ENCODE measurements around the gene AAGAB.
"Not testable (repeated sequence)": the region's sequence is repeated elsewhere in the genome, so short reads cannot be mapped to it uniquely, and the experiment has no call there.

The AAGAB gene

DNA sequence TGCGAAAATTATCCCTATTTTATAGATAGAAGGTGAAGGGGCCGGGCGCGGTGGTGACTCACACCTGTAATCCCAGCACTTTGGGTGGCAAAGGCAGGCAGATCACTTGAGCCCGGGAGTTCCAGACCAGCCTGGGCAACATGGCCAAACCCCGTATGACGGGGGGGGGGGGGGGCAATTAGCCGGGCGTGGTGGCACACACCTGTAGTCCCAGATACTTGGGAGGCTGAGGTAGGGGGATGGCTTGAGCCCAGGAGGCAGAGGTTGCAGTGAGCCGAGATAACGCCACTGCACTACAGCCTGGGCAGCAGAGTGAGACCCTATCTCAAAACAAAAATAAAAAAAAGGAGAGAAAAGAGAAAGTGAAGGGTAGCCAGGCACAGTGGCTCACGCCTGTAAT lies 1.4 kb downstream of the AAGAB start:
- DNase-seq (ENCODE audit: low read depth in 2 of 2), result no peak

DNA sequence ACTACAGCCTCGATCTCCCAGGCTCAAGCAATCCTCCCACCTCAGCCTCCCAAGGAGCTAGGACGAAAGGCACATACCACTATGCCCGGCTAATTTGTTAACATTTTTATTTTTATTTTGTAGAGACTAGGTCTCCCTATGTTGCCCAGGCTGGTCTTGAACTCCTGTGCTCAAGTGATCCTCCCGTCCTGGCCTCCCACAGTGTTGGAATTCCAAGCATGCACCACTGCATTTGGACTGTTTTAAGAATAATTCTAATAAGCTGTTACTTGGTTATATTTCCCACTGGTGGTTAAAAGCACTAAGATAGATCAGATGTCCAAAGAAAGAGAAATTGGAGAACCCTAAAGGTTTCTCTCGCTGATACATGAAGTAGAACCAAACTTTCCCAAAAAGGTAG lies 3.1 kb downstream of the AAGAB start:
- no peak for DNase-seq (ENCODE audit: low read depth in 2 of 2)

DNA sequence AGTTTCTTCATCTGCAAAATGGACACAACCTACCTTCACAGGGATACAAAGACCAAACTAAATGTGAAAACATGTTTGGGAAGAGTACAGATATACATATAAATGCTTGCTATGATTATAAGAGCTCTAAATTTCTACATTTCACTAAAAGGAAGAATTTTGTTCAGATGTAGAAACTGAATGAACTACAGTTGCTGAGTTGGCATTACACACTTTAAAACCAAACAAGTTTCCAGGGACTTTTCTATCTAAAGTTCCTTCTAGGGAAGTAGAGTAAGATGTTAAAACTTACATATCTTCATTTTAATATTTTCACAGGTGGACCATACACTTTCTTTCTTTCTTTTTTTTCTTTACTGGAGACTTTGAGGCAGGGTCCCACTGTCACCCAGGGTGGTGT lies 4.6 kb downstream of the AAGAB start:
- no peak for DNase-seq (ENCODE audit: low read depth in 2 of 2)

DNA sequence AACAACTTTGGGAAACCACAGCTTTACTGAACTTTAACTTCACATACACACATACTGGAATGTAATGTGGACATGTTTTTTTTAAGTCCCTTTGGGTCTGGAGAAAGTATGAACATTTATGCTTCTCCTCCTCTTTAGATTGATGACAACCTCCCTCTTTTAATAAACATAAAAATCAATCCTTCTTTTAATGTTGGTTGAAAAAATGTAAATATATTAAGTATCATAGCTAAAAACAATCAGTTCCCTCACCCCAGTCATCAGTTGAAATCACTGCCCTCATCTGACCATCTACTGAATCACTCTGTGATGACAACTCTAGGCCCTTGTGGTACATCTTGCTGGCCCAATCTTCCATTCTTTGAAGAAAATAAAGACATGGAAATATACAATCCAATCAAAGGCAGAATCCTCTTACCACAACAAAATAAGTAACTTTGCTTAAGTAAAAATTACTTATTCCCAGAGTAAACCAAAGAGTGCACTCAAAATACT lies 6.4 kb downstream of the AAGAB start:
- DNase-seq (ENCODE audit: low read depth in 2 of 2), result no peak

DNA sequence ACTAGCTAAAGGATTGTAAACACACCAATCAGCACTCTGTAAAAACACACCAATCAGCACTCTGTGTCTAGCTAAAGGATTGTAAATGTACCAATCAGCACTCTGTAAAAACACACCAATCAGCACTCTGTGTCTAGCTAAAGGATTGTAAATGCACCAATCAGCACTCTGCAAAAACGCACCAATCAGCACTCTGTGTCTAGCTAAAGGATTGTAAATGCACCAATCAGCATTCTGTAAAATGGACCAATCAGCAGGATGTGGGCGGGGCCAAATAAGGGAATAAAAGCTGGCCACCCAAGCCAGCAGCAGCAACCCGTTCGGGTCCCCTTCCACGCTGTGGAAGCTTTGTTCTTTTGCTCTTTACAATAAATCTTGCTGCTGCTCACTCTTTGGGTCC lies 7.9 kb downstream of the AAGAB start:
- DNase-seq (ENCODE audit: low read depth in 2 of 2), result not testable (repeated sequence)

DNA sequence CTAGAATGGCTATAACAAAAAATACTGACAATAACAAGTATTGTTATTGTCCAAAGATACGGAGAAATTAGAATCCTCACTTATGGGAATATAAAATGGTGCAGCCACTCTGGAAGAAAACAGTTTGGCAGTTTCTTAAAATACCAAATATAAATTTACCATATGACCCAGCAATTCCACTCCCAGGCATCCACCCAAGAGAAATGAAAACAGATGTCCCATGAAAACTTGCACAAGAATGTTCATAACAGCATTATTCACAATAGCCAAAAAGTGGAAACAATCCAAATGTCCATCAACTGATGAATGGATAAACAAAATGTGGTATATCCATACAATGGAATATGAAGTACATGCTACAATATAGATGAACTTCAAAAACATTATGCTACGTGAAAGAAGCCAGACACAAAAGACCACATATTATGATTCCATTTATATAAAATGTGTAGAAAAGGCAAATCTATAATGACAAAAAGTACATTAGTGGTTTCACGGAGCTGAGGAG lies 9.4 kb downstream of the AAGAB start:
- peak in 1 of 2 experiments; percentile 54 for DNase-seq (ENCODE audit: low read depth in 2 of 2)

DNA sequence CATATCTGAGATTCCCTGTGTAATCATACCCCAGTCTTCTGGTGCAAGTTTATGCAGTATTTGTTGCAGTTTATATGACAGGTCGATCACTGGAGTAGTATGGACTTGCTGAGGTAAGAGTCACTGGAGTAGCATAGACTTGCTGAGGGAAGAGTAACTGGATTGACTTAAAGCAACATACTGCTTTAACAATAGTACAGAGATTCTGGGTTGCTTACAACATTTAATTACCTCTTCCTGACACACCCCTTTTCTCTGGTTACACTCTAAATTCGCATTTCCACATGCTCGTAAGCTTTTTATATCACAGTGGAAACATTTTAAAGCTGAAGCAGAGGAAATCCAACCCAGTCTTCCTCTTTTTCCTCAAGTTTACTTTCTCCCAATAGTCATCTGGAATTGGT lies 11.8 kb downstream of the AAGAB start:
- no peak for DNase-seq (ENCODE audit: low read depth in 2 of 2)

DNA sequence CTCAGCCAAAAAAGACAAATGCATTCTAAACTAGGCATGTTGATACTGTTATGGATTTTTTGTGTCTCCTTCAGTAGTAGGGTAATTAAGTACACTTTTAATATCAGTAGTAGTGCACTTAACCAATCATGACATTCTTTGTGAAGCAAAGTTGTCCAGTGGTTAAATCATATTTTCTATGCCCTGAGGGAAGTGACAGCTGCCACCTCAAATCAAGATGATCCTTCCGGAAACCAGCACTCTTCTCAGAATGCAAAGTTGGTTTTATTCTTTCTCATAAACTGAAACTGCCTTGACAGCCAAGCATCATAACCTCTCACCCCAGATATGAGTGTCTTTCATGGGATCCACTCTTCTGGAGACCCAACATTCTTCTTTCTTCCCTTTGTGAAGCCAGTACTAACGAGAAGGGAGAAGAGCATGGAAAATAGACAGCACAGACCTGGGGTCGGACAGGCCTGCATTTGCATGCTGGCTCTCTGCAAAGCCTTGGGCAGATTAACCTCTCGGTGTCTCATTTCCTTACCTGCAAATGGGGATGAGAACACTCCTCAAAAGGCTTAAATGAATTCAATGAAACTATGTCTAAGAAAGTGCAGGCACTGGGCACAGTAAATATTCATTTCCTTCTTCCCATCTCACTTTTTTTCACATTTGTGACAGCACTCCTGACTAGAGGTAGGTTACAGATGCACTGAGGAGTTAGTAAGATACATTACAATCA lies 13.2 kb downstream of the AAGAB start:
- no peak for DNase-seq (ENCODE audit: low read depth in 2 of 2)

DNA sequence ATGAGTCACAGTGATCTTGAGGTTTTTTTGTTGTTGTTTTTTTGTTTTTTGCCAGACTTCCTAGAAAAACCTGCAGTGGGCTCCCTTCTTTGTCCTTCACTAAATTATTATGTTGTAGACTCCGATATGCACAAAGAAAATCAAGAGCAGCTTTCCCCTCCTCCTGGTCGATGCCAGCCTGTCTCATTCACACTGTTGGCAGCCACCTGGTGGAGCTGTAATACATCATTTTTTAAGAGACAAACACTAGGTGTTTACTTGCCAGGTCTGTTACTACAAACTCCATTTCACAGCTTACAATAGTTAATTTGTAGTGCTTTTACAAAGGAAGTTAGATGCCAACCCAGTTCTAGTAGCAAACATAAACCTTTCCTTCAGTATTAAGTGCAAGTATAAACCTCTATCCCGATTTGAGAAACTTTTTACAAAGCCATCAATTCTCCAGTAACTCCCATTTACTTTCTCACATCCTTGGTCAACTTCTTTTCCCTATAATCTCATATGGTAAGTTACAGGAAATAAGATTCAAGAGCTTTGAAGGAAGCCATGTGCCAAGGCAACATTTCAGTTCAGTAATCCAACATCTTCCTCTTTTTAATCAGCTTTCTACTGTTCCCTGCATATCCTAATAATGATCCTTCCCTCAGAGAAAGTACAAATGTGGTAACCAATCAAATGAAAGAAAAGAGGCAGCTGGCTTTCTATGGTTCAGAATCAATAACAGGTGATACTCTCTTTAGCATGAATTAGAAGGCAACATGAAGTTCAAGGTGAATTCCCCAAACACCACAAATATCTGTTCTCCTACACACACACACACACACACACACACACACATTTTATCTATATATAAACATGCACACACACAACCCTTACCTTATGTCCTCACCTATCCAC lies 14.0 kb downstream of the AAGAB start:
- no peak for DNase-seq (ENCODE audit: low read depth in 2 of 2)

DNA sequence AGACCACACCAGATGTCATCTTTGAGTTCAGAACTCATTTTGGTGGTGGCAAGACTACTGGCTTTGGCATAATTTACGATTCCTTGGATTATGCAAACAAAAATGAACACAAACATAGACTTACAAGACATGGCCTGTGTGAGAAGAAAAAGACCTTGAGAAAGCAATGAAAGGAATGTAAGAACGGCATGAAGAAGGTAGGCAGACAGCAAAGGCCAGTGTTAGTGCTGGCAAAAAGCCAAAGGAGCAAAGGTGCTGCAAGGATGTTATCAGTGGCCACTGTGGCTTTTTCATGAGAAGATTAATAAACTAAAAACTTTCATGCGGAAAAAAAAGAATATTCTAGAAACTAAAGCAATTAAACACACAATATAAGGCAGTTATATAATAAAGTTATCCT lies 21.9 kb downstream of the AAGAB start:
- no peak for DNase-seq (ENCODE audit: low read depth in 2 of 2)

DNA sequence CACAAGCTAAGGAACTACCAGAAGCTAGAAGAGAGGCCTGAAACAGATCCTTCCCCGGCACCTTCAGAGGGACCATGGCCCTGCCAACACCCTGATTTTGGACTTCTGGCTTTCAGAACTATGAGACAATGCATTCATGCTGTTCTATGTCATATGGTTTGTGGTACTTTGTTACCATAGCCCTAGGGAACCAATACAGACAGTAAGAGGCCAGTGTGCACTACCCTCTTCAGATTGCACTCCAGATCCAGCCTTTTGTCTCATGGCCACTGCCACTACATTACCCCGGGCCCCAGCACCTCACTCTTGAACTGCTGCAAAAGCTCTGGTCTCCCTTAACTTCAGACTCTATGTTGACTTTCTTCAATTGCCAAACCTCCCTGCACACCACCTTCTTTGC lies 24.0 kb downstream of the AAGAB start:
- DNase-seq (ENCODE audit: low read depth in 2 of 2), result no peak

DNA sequence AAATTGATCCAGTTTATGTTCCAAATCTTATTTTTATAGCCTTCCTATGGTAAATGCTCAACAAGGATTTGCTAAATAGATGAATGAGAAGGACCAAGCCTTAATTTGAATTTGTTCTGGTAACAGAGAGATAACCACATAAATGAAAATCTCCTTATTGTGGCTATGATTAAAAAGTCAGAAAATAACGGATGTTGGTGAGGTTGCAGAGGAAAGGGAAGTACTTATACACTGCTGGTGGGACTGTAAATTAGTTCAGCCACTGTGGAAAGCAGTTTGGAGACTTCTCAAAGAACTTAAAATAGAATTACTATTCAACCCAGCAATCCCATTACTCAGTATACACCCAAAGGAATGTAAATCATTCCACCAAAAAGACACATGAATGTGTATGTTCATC lies 26.2 kb downstream of the AAGAB start:
- DNase-seq (ENCODE audit: low read depth in 2 of 2), result no peak

DNA sequence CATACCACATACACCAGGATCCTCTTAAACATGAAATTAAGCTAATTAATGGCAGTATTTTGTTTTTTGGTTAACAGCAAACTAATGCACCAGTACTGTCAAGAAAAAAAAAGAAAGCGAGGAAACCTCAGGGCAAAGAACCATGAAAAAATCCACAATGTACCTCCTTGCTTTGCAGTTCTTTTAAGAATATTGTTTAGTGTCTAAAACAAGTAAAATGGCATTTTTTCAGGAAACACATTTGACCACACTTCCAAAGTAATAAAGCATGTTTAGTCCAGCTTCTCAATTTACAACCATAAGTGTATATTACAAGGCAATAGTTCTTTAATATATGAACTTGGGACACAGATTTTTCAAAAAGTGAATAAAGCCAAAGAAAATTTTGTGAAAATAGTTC lies 26.6 kb downstream of the AAGAB start:
- no peak for DNase-seq (ENCODE audit: low read depth in 2 of 2)

DNA sequence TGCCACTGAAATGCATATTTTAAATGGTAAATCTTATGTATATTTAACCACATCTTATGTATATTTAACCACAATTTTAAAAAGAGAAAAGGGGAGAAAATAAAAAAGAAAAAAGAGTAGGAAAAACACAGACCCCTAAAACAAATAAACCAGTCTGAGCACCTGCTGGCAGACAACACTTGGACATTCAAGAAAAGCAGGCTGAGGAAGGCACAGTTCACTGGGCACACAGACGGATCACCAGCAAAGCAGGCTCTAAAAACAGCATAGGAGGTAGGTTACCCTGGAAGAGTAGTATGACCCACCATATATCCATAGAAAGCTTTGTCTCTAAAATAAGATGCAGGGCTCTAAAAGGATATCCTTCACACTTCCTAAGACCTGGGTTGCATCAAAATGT lies 27.0 kb downstream of the AAGAB start:
- DNase-seq (ENCODE audit: low read depth in 2 of 2), result no peak

DNA sequence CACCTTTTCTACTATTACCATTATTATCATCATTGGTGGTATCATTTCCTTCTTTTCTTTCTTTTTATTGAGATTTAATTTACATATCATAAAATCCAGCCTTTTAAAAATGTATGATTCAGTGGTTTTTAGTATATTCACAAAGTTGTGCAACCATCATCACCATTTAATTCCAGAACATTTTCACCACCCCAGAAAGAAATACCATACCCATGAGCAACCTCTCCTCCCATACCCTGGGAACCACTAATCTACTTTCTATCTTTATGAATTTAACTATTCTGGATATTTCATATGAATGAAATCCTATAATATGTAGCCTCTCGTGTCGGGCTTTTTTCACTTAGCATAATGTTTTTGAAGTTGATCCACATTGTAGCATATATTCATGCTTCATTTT lies 29.1 kb downstream of the AAGAB start:
- DNase-seq (ENCODE audit: low read depth in 2 of 2), result peak; percentile 35 to 54

DNA sequence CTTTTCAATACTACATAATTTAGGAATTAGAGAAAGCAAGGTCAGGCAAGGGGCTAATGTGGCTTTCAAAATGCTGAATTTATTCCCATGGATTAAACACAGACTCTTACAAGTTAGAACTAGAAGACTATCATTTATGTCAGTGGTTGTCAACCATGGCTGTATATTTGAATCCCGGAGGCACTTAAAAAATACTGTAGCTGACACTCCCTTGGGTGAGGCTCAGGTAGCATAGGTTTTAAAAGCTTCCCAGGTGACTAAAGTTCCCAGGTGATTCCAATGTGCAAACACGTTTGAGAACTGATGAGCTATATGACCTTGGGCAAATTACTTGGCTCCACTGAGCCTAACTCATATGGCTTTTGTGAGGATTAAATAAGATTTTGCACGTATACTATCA lies 29.6 kb downstream of the AAGAB start:
- DNase-seq (ENCODE audit: low read depth in 2 of 2), result no peak

DNA sequence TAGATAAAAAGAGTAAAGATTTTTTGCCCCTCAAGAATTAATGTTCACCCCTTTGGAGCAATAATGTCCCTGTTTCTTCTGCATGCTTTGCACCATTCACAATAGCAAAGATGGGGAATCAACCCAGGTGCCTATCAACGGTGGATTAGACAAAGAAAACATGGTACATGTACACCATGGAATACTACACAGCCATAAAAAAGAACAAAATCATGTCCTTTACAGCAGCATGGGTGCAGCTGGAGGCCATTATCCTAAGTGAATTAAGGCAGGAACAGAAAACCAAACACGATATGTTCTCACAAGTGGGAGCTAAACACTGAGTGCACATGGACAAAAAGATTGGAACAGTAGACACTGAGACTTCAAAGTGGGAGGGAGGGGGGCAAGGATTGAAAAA lies 35.2 kb downstream of the AAGAB start:
- no peak for DNase-seq (ENCODE audit: low read depth in 2 of 2)

DNA sequence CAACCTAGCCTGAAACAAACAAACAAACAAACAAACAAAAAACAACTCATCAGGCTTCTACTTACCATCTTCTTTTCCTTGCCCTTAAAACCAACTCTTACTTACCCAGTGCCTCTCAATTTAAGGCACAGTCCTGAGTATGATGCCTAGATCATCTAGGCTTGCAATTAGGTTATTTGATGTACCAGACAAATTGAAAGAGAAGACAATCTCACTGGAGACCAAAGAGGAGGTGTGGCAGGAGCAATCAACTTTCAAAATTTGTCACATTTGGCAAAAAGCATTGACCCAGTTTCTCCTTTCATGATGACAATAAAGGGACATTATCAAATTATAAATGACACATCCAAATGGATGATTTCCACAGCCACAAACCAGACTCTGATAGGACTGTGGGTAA lies 36.0 kb downstream of the AAGAB start:
- no peak for DNase-seq (ENCODE audit: low read depth in 2 of 2)

DNA sequence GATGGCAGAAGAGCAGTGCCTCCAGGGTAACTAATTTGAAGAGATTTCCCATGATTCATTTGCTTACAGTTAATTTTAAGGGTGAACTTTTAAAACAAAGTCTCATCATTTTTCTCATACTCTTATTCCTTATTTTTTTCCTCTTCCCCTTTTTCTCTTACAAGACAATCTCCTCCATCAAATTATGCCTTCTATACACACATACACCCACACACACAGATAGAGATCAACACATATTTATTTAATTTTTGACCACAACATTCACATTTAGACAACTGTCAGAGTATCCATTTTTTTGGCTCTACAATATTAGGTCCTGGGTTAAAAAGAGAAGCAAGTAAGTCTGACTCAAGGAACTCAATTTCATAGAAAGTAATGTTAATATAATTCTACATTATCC lies 37.6 kb downstream of the AAGAB start:
- no peak for DNase-seq (ENCODE audit: low read depth in 2 of 2)

DNA sequence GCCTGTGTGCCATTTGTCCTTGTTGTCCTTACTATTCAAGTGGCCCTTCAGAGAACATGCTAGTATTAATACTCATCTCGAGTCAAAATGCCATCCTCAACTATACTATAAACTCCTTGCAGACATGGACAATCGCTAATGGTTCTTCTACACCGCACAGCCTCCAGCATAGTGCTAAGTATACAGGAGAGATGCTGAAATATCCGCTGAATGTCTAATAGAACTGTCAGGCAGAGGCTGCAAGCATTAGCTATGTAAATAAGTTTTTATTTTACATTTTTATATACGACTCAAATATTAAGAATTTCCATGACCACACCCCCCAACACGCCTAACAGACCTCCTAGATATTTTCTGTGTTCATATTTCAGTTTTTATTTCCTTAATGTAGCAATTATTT lies 39.4 kb downstream of the AAGAB start:
- no peak for DNase-seq (ENCODE audit: low read depth in 2 of 2)

DNA sequence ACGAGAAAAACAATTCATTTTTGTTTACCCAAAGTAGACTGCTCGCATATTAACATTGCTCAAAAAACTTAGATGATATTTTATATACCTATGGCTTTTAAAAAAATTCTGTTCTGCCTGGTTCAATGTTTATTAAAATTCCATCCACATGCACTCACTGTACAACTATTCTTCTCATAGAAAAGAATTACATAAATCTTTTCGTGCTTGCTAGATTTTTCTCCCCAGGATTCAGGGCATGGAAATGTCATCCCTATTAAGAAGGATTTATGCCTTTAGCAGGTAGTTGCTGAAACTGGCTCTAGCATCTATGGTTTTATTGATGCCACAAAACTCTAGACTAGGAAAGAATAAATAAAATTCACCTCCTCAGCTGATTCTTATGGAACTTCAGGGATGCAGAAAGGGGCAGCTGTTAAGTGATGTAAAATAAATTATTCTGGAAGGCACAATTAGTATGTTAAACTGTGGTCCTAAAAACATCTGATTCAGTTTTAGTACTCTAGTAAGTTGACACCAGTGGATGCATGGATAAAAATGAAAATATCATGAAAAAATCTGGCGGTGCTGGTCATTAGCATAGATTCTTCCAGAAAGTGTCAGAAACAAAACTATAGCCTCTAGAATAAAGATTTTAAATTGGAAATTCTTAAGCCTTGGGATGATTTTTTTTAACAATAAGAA lies 41.6 kb downstream of the AAGAB start:
- DNase-seq (ENCODE audit: low read depth in 2 of 2), result no peak

DNA sequence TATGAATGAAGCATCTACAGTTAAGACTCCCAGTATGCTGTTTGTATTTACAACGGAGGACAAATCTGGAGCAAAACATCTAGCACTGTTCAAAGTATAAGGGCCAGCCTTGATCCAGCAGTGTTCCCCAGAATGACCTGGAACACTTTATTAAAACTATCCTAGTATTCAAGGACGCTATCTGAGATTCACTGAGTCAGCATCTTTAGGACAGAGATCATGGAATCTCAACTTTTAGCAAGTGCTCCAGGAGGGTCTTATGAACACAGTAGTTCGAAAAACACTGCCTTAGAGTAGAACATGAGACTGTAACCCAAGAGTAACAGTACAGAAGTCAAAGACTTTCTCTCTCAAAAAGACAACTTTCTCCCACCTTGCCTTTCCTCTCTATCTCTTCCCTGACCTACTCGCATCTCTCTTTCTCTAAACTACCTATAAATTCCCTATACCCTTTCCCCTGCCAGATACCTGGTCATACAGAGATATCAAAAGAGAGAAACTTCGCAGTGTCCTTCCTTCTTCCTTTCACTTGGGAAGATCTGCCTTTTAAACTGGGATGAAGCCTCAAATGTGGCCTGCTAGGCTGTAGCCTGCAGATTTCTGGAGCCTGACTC lies 43.8 kb downstream of the AAGAB start:
- DNase-seq (ENCODE audit: low read depth in 2 of 2), result no peak
